Stimulated activated CD4-positive, alpha-beta T cell treated with anti-CD3 and anti-CD28 coated beads, Interleukin-1b, Interleukin-23, amount 100 ng/mL, for 1 hour (primary cell): Measurements from ENCODE around the gene KRTAP10-1.
"Not testable (repeated sequence)": the region's sequence is repeated elsewhere in the genome, so short reads cannot be mapped to it uniquely, and the experiment has no call there.

Experiments
- DNase-seq, 2 donors: peaks; one replicate each; pipeline ENCODE4 v3.0.0-alpha.2; 2020; ENCODE audit warnings: low read depth in 2 of 2

KRTAP10-1 gene

GRCh38 chr21:44503006-44503889 lies 36.7 kb downstream of the KRTAP10-1 start:
- not testable (repeated sequence) for DNase-seq

- no peak for DNase-seq
These were observed 37.6 kb downstream of the KRTAP10-1 start for GRCh38 chr21:44502171-44502958.

- DNase-seq, result no peak
These were observed 39.9 kb downstream of the KRTAP10-1 start for GRCh38 chr21:44500111-44500510.

- DNase-seq, result no peak
These were observed 40.4 kb downstream of the KRTAP10-1 start for GRCh38 chr21:44499631-44500030.

GRCh38 chr21:44499211-44499560 lies 40.8 kb downstream of the KRTAP10-1 start:
- no peak for DNase-seq

GRCh38 chr21:44498280-44499210 lies 41.5 kb downstream of the KRTAP10-1 start:
- DNase-seq, result no peak

GRCh38 chr21:44497703-44498126 lies 42.3 kb downstream of the KRTAP10-1 start:
- no peak for DNase-seq

GRCh38 chr21:44496564-44497550 lies 43.1 kb downstream of the KRTAP10-1 start:
- no peak for DNase-seq

- no peak for DNase-seq
These were observed 44.1 kb downstream of the KRTAP10-1 start for GRCh38 chr21:44495611-44496563.

- no peak for DNase-seq
These were observed 45.0 kb downstream of the KRTAP10-1 start for GRCh38 chr21:44494956-44495355.

- DNase-seq, result no peak
These were observed 45.6 kb downstream of the KRTAP10-1 start for GRCh38 chr21:44494418-44494817.

- no peak for DNase-seq
These were observed 47.2 kb downstream of the KRTAP10-1 start for GRCh38 chr21:44492567-44493385.

GRCh38 chr21:44490816-44491215 lies 49.2 kb downstream of the KRTAP10-1 start:
- no peak for DNase-seq

- no peak for DNase-seq
These were observed 49.6 kb downstream of the KRTAP10-1 start for GRCh38 chr21:44490405-44490804.

GRCh38 chr21:44489962-44490361 lies 50.0 kb downstream of the KRTAP10-1 start:
- no peak for DNase-seq
